EH (cell line): ENCODE results near the gene TRIM62.

Experiments used
- DNase-seq: peaks from one replicate; pipeline ENCODE4 v3.0.0-alpha.2; 2015; ENCODE audit warnings: low read depth

Gene TRIM62

GRCh38 chr1:33180226-33180910, 1.5 kb downstream of the TRIM62 start:
- DNase-seq = peak; percentile 92

GRCh38 chr1:33178836-33179439, 2.9 kb downstream of the TRIM62 start:
- no peak for DNase-seq

DNA sequence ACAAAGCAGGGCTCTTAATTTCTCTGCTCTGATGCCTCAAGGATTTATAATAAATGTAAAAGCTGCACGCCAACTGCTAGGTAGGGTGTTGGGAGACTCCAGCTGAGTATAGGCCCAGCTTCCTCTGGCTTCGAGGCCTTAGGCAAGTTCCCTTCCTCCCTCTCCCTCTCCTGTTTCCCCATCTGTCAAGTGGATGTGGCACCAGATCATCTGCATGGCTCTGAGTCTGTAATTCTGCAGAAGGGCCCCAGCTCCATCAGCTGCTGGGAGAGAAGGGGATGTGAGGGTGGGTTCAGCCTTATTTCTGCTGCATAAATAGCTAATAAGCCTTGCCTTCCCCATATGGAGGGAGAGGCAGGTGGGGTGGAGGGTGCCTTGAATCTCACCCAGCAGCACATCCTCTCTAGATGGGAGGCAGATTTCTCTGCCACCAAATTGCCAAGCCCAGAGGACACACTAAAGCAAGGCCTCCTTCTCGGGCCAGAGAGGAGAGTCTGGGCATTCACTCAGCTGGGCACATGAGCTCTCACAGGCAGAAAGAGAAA, 3.8 kb downstream of the TRIM62 start:
- DNase-seq = no peak

DNA sequence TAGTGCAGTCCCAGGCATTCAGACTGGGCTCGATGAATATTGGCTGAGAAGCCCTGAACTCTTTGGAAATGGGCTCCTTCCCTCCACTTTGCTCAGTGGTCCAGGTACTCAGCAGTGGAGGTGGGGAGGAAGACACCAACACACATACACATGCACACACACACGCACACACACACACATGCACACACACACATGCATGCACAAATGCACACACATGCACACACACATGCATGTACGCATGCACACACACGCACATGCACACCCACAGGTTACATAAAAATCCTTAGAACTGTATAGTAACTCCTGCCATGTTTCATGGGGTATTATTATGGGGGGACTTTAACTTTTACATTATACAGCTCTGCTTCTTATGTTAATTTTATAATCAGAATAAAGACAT, 5.0 kb downstream of the TRIM62 start:
- no peak for DNase-seq

GRCh38 chr1:33176362-33176850, 5.4 kb downstream of the TRIM62 start:
- peak; percentile 66 for DNase-seq

- DNase-seq = no peak
Measured at GRCh38 chr1:33175865-33176264, 6.0 kb downstream of the TRIM62 start.

DNA sequence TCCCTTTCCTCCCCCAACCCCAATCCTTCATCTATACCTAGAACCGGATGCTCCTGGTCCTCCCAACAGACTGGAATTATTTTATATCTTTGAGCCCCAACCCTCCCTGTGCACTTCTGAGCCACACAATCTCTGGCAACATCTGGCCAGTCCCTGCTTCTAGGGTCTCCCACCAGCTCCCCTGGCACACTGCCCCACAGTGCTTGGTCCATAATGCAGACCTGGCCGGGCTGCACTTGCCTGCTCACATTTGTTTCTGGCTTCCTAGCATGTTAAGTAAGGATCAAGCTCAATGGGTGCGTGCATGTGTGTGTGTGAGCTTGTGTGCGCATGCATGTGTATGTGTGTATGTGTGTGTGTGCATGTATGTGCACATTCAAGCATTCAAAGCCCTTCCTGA, 8.8 kb downstream of the TRIM62 start:
- no peak for DNase-seq

- no peak for DNase-seq
Measured at GRCh38 chr1:33171977-33172813, 9.6 kb downstream of the TRIM62 start.

DNA sequence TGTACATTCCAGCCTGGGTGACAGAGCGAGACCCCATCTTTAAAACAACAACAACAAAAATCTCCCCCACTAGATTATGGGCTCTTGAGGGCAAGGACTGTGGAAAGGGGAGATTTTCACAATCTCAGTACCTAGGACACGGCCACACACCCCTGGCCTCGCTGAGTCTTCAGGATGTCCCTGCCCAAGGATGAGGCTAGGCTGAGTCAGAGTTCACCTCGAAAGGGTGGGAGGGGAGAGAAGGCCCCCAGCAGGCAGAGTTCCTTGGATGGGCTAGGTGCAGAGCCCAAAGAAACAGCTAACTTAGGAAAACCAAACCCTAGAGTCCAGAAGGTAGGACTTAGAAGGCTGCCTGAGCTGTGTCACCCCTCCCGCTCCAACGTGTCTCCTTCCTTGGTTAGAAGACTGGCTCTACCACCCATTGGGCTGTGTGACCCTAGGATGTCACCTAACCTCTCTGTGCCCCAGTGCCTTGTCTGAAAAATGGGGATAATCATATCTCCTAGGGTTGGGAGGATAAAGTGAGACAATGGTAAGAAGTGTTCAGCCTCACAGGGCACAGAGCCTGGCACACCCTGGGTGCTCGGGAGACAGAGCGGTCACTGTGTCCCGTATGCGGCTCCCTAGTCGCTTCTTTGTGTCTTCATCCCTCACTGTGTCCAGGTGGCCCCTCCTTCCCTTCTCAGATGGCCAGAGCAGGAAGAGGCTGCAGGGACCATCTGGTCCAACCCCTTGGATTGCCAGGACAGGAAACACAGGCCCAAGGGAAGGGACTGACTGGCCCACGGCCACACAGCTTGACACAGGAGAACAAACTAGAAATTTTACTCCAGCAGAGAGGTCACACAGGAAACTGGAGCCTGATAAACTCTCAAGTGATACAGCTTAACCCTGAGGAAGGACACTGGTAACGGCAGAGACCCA, 11.2 kb downstream of the TRIM62 start:
- peak; percentile 32 for DNase-seq

GRCh38 chr1:33169290-33170055, 12.4 kb downstream of the TRIM62 start:
- peak; percentile 71 for DNase-seq

GRCh38 chr1:33168556-33169289, 13.1 kb downstream of the TRIM62 start:
- peak; percentile 34 for DNase-seq

- DNase-seq = peak; percentile 57
Measured at GRCh38 chr1:33167650-33168447, 14.0 kb downstream of the TRIM62 start.

DNA sequence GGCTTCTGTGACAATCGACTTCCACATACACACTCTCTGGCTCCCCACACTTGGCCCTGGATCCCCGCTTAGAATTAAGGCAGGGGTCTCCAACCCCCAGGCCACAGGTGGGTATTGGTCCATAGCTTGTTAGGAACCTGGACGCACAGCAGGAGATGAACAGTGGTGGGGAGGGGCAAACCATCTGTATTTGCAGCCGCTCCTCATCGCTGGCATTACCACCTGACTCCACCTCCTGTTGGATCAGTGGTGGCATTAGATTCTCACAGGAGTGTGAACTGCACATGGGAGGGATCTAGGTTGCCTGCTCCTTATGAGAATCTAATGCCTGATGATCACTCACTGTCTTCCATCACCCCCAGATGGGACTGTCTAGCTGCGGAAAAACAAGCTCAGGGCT, 16.0 kb downstream of the TRIM62 start:
- DNase-seq = no peak

GRCh38 chr1:33165209-33165608, 16.6 kb downstream of the TRIM62 start:
- no peak for DNase-seq

GRCh38 chr1:33163621-33164519, 18.0 kb downstream of the TRIM62 start:
- DNase-seq = peak; percentile 83

GRCh38 chr1:33162141-33162540, 19.7 kb downstream of the TRIM62 start:
- no peak for DNase-seq

GRCh38 chr1:33161061-33161681, 20.7 kb downstream of the TRIM62 start:
- peak; percentile 43 for DNase-seq

GRCh38 chr1:33159577-33159976, 22.3 kb downstream of the TRIM62 start:
- no peak for DNase-seq
